Transverse colon (tissue), 3 donors: ENCODE data around the gene CCNG1.

Source experiments
- POLR2A ChIP-seq: fragments of 450-650 bp; IDR thresholded peaks from one replicate; pipeline ENCODE4 v1.6.1; 2016; ENCODE audit warnings: antibody characterized with exemption, mild to moderate bottlenecking, moderate library complexity
- TF ChIP-seq, protein P1 (sequence below), 5 experiments: fragments of 200-600 bp in 3 of 5; fragments of 450-650 bp in 2 of 5; sonication (generic) in 3 of 5; IDR thresholded peaks; 1 replicate in 2 of 5; 2 replicates in 3 of 5; pipeline ENCODE4 v1.5.1; 2016 to 2017; ENCODE audit warnings: antibody characterized with exemption in 5 of 5, inconsistent platforms in 3 of 5, mild to moderate bottlenecking in 2 of 5, moderate library complexity in 1 of 5

GRCh38 chr5:163440954-163441353 lies 3.6 kb downstream of the CCNG1 start:
- TF ChIP-seq, protein P1, sequence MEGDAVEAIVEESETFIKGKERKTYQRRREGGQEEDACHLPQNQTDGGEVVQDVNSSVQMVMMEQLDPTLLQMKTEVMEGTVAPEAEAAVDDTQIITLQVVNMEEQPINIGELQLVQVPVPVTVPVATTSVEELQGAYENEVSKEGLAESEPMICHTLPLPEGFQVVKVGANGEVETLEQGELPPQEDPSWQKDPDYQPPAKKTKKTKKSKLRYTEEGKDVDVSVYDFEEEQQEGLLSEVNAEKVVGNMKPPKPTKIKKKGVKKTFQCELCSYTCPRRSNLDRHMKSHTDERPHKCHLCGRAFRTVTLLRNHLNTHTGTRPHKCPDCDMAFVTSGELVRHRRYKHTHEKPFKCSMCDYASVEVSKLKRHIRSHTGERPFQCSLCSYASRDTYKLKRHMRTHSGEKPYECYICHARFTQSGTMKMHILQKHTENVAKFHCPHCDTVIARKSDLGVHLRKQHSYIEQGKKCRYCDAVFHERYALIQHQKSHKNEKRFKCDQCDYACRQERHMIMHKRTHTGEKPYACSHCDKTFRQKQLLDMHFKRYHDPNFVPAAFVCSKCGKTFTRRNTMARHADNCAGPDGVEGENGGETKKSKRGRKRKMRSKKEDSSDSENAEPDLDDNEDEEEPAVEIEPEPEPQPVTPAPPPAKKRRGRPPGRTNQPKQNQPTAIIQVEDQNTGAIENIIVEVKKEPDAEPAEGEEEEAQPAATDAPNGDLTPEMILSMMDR (IDR thresholded peaks at IDR 0.05) = no peak
- no peak for TF ChIP-seq POLR2A
